Caco-2 (cell line): ENCODE data around the gene VWA3A. TPM values are rescaled to one million over a fixed set of nuclear protein-coding genes. Genes with fewer than 3 reads are reported as not detected.

Experiments
- BruUV-seq: library from RNA; stranded (reverse); fragments of 400-500 nt; replicated peaks from 2 replicates; lab custom pipeline; 2021; lab: Mats Ljungman, UMichigan
- CTCF ChIA-PET: fragments of 300-600 bp; sonication (Branson Sonifier 250); formaldehyde crosslinking; loops from one replicate; lab custom pipeline; 2022; ENCODE audit warnings: antibody characterized with exemption; lab: Charles Lee
- POLR2A ChIA-PET: fragments of 300-600 bp; sonication (Branson Sonifier 250); formaldehyde crosslinking; loops from one replicate; lab custom pipeline; 2022; ENCODE audit warnings: antibody characterized with exemption; lab: Charles Lee
- DNase-seq, 2 experiments: peaks; one replicate each; pipeline versions ENCODE4 v3.0.0 to v3.0.0-alpha.2; 2020 to 2022
- H3K27me3 ChIP-seq: replicated peaks from 2 replicates; pipeline ENCODE4 v1.6.0; 2011; ENCODE audit warnings: low read length; ENCODE audit not compliant: control insufficient read depth, insufficient read depth
- H3K36me3 ChIP-seq: 2 replicates; pipeline ENCODE4 v1.5.1; 2011; ENCODE audit warnings: low read length; ENCODE audit not compliant: control insufficient read depth, insufficient read depth
- H3K4me1 ChIP-seq: fragments of 250-450 bp; sonication (Bioruptor Pico); 2 replicates; pipeline ENCODE4 v1.5.1; 2020; ENCODE audit warnings: mild to moderate bottlenecking
- H3K4me3 ChIP-seq: 2 replicates; pipeline ENCODE4 v1.5.1; 2011; ENCODE audit warnings: low read depth, mild to moderate bottlenecking, control low read depth, low read length
- H3K9me3 ChIP-seq: fragments of 250-450 bp; sonication (Bioruptor Pico); 2 replicates; pipeline ENCODE4 v1.5.1; 2020; ENCODE audit warnings: mild to moderate bottlenecking, moderate library complexity
- H3K27ac Mint-ChIP-seq: one replicate; pipeline ENCODE4 v1.8.0; 2022; ENCODE audit warnings: mixed read lengths; ENCODE audit not compliant: unreplicated experiment
- H3K27me3 Mint-ChIP-seq: one replicate; pipeline ENCODE4 v1.8.0; 2022; ENCODE audit warnings: mixed read lengths; ENCODE audit not compliant: insufficient read depth, unreplicated experiment
- H3K36me3 Mint-ChIP-seq: one replicate; pipeline ENCODE4 v1.8.0; 2022; ENCODE audit warnings: mild to moderate bottlenecking, mixed read lengths; ENCODE audit not compliant: insufficient read depth, unreplicated experiment
- H3K4me1 Mint-ChIP-seq: one replicate; pipeline ENCODE4 v1.8.0; 2022; ENCODE audit warnings: low read depth, mixed read lengths; ENCODE audit not compliant: unreplicated experiment
- H3K4me3 Mint-ChIP-seq: one replicate; pipeline ENCODE4 v1.8.0; 2022; ENCODE audit warnings: mild to moderate bottlenecking, moderate library complexity, mixed read lengths; ENCODE audit not compliant: unreplicated experiment
- H3K9me3 Mint-ChIP-seq: one replicate; pipeline ENCODE4 v1.8.0; 2022; ENCODE audit warnings: mixed read lengths; ENCODE audit not compliant: unreplicated experiment
- intact Hi-C: fragments of 100-400 bp; cut with micrococcal nuclease; formaldehyde crosslinking; loops from one replicate; pipeline ENCODE4 v1.10.0; 2022; ENCODE audit not compliant: unreplicated experiment
- total RNA-seq: library from RNA; stranded (reverse); gene quantifications from 2 replicates; pipeline ENCODE4 v1.2.3, GENCODE V29; 2022
- TF ChIP-seq, protein P1 (sequence below), 2 experiments: fragments of 200-600 bp in 1 of 2; IDR thresholded peaks; 1 replicate in 1 of 2; 2 replicates in 1 of 2; pipeline versions ENCODE4 v1.5.1 to v1.8.0; 2011 to 2022; ENCODE audit warnings: antibody characterized with exemption in 1 of 2, control low read depth in 1 of 2, inconsistent platforms in 1 of 2, low read depth in 1 of 2, low read length in 1 of 2, mild to moderate bottlenecking in 1 of 2, moderate library complexity in 1 of 2; ENCODE audit not compliant: insufficient read depth in 1 of 2, severe bottlenecking in 1 of 2, unreplicated experiment in 1 of 2

Gene VWA3A
- total RNA-seq, 1 experiment from 2014 or later, result not detected

DNA sequence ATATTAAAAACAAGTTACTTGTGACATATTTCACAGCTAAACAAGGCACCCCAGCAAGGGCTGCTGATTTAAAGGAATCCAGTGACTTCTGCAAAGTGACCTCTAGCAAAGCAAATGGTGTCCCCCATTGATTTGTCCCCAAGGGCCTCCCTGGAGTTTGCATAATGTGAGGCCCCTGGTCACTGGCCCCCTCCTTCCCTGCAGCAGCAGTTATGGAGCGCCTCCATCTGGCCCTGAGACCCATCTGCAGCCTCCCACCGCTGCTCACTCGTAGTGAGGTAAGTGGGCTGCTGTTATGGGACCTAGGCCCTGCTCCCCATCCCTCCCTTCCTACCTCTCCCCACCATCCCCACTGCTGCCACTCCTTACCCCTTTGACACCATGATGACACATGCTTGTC, 94.2 kb downstream of the VWA3A start:
- POLR2A ChIA-PET, result no interaction called here
- Mint-ChIP-seq H3K4me1 (no peaks in the 10 kb centered on the region), H3K36me3 (peaks cover 6% of the 10 kb centered on the region), H3K9me3 (no peaks in the 10 kb centered on the region), H3K27ac (no peak overlapping the region), H3K27me3 (no peaks in the 10 kb centered on the region), H3K4me3 (no peak overlapping the region)
- DNase-seq, result no peak
- CTCF ChIA-PET, result interaction anchor here (0.6 kb wide), 1 partner anchor 87 kb away, joined by 4 read pairs; no protein-coding TSS in a partner anchor
- no peaks in the 10 kb centered on the region for H3K9me3 ChIP-seq
- intact Hi-C loops, result loop anchor here (5.0 kb wide), 2 partner anchors 44 to 64 kb away; no protein-coding TSS in a partner anchor
- no peak overlapping the region for H3K4me3 ChIP-seq
- BruUV-seq, result no TSS peak
- H3K4me1 ChIP-seq, result no peaks in the 10 kb centered on the region
- H3K27me3 ChIP-seq, result no peaks in the 10 kb centered on the region
- no peaks in the 10 kb centered on the region for H3K36me3 ChIP-seq
- TF ChIP-seq, protein P1, sequence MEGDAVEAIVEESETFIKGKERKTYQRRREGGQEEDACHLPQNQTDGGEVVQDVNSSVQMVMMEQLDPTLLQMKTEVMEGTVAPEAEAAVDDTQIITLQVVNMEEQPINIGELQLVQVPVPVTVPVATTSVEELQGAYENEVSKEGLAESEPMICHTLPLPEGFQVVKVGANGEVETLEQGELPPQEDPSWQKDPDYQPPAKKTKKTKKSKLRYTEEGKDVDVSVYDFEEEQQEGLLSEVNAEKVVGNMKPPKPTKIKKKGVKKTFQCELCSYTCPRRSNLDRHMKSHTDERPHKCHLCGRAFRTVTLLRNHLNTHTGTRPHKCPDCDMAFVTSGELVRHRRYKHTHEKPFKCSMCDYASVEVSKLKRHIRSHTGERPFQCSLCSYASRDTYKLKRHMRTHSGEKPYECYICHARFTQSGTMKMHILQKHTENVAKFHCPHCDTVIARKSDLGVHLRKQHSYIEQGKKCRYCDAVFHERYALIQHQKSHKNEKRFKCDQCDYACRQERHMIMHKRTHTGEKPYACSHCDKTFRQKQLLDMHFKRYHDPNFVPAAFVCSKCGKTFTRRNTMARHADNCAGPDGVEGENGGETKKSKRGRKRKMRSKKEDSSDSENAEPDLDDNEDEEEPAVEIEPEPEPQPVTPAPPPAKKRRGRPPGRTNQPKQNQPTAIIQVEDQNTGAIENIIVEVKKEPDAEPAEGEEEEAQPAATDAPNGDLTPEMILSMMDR (IDR thresholded peaks at IDR 0.05; ENCODE audit: insufficient read depth in 1 of 2, low read depth in 1 of 2, low read length in 1 of 2, severe bottlenecking in 1 of 2, unreplicated experiment in 1 of 2), result no peak

- no peak for DNase-seq
- ChIA-PET POLR2A (no interaction called here), CTCF (interaction anchor here (0.5 to 2.0 kb wide), 18 partner anchors 10 to 477 kb away, joined by 3 to 35 read pairs (median 4); partner anchors contain the start of gene MOSMO)
- TF ChIP-seq, protein P1 (IDR thresholded peaks at IDR 0.05; ENCODE audit: insufficient read depth in 1 of 2, low read depth in 1 of 2, low read length in 1 of 2, severe bottlenecking in 1 of 2, unreplicated experiment in 1 of 2), result no peak
- H3K9me3 Mint-ChIP-seq, result no peaks in the 10 kb centered on the region
- Histone ChIP-seq H3K27me3 (no peaks in the 10 kb centered on the region), H3K36me3 (no peaks in the 10 kb centered on the region), H3K9me3 (no peaks in the 10 kb centered on the region), H3K4me3 (no peak overlapping the region), H3K4me1 (peaks cover 3% of the 10 kb centered on the region; the same call in 1 of the 2 replicates)
- no peaks in the 10 kb centered on the region for H3K4me1 Mint-ChIP-seq
- no peak overlapping the region for H3K4me3 Mint-ChIP-seq
- no TSS peak for BruUV-seq
- intact Hi-C loops, result loop anchor here (1.0 to 5.0 kb wide), 5 partner anchors 46 to 187 kb away; partner anchors contain the start of gene PDZD9
- H3K36me3 Mint-ChIP-seq, result peaks cover 6% of the 10 kb centered on the region
- H3K27ac Mint-ChIP-seq, result no peak overlapping the region
- no peaks in the 10 kb centered on the region for H3K27me3 Mint-ChIP-seq
Measured at GRCh38 chr16:22188267-22188594, 95.9 kb downstream of the VWA3A start.

- TF ChIP-seq, protein P1 (IDR thresholded peaks at IDR 0.05; ENCODE audit: insufficient read depth in 1 of 2, low read depth in 1 of 2, low read length in 1 of 2, severe bottlenecking in 1 of 2, unreplicated experiment in 1 of 2), result peak; percentile 71 to 81
- peak; percentile 69 to 77 for DNase-seq
- BruUV-seq, result no TSS peak
- Histone ChIP-seq H3K9me3 (no peaks in the 10 kb centered on the region), H3K4me1 (peaks cover 3% of the 10 kb centered on the region; the same call in 1 of the 2 replicates), H3K4me3 (no peak overlapping the region), H3K36me3 (no peaks in the 10 kb centered on the region), H3K27me3 (no peaks in the 10 kb centered on the region)
- Mint-ChIP-seq H3K4me3 (peak overlapping the region; percentile 97), H3K27ac (no peak overlapping the region), H3K27me3 (no peaks in the 10 kb centered on the region), H3K36me3 (peaks cover 6% of the 10 kb centered on the region), H3K4me1 (no peaks in the 10 kb centered on the region), H3K9me3 (no peaks in the 10 kb centered on the region)
- ChIA-PET POLR2A (no interaction called here), CTCF (interaction anchor here (0.5 to 2.0 kb wide), 19 partner anchors 10 to 478 kb away, joined by 3 to 35 read pairs (median 4); partner anchors contain the start of gene MOSMO)
- intact Hi-C loops, result loop anchor here (1.0 to 5.0 kb wide), 5 partner anchors 47 to 188 kb away; partner anchors contain the start of gene PDZD9
Measured at GRCh38 chr16:22188595-22189442, 96.5 kb downstream of the VWA3A start.
